HG02870 (cell line): ENCODE measurements around the gene SP140L.
"Not testable (repeated sequence)": the region's sequence is repeated elsewhere in the genome, so short reads cannot be mapped to it uniquely, and the experiment has no call there.

Source experiments
- ATAC-seq: cut with Tn5 transposase; IDR thresholded peaks from one replicate; pipeline ENCODE4 v1.9.1; 2021; ENCODE audit warnings: mild to moderate bottlenecking, moderate library complexity; ENCODE audit not compliant: unreplicated experiment

The SP140L gene

DNA sequence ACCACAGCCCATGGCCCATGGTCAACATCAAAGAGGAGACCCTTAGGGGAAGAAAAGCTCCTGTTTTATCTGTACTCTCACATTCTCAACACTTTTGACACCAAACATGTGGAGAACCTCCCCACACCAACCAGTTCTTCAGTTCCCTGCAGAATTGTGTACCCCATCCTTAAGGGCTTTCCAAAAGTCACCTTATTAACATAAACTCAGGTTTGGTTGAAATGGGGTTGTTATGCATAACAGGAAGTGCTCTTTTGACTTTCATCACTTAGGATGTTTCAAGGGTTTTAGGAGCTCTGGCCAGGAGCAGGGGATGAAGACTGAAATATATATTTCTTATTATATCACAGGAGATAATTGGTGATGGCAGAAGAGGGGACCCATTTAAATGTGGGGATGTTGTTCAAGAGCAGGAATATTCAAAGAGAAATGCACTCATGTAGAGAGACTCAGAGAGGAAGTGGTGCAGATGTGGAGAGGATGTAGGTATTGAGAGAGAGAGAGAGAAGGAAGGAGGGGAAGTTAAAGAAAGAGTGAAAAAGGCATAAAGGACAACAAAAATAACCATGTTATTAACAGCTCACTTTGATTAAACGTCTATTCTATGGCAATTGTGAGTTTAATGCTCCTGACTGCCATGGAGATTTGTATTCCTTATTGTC, 35.2 kb downstream of the SP140L start:
- no peak for ATAC-seq

DNA sequence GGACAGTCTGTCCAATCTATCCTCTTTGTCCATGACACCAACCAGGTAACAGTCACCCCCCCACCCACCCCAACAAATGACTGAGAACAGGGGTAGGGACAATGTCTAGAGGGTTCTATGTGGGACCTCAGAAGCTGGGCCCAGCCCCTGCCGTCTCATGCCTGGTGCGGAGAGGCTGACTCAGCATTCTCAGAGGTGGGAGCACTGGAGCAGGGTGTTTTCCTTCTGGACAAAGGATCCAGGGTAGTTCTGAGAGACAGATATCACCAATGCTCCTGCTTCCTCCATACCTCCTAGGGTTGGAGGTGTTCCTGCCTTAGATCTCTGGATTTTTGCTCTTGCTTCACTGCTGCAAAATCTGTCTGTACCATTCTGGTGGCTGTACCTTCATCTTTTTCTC, 55.1 kb downstream of the SP140L start:
- ATAC-seq = no peak

DNA sequence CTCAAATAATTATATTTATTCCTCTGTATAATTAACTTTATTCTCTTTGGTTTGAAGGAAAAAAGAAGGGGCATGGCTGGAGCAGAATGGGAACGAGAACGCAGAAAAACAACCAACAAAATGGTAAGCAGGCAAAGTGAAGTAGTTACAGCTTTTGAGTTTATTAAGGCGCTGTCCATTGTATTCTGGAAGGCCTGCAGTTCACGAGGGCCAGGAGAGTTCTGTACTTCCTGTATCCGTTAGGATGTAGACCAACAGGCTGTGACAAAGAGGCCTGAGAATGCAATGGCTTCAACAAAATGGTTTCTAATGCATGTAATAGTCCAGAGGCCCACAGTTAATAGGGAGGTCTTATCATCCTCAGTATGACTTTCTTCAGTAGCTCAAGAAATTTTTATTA, 56.5 kb downstream of the SP140L start:
- no peak for ATAC-seq

DNA sequence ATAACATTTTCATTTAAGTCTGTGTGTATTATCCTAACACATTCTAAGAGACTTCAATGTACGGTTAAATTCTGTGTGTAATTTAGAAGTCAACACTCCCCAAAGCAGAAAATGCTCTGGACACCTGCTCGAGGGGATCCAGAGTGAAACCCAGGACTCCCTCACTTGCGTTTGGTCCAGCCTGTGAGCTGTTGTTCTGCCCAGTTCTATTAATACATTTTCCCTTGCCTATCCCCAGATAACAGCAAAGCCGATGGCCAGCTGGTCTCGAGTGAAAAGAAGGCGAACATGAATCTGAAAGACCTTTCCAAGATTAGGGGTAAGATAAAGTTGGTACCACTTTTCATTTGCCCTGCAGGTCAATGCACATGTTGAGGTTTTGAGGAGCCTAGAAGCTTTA, 58.0 kb downstream of the SP140L start:
- ATAC-seq = no peak

DNA sequence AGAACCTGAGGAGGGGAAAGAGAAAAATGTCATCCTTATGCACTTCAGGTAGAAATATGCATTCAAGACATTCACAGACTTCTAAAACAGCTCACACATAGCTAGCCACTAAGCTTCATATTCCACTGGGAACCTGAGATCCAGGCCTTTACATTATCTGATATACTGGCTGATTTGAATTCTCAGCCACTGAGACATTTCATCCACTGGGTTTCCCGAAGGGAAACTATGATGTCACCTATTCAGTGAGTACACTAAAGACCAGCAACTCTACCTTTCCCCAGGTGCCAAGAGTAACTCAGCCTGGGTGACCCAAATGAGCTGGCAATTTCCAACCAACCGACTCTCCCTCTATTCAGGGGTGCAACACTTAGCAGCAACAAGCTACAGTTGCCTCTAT, 67.3 kb downstream of the SP140L start:
- ATAC-seq = no peak

DNA sequence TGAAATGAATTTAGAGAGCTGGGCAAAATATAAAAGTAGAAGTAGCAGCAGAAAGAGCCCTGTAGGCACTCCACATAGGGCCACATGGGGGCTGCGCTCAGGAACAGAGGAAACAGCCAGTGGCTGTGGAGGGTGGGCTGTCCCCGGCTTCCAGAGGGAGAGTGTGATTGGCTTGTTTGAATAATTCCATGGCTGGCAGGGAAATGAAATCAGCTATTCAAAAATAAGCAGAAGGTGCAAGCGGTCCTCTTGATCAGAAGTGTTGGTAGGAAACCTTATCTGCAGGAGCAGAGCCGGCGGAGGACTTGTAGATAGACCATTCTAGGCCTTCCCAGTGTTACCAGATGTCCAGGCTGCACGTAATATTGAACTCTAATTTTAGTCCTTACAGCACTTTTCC, 71.7 kb downstream of the SP140L start:
- not testable (repeated sequence) for ATAC-seq

DNA sequence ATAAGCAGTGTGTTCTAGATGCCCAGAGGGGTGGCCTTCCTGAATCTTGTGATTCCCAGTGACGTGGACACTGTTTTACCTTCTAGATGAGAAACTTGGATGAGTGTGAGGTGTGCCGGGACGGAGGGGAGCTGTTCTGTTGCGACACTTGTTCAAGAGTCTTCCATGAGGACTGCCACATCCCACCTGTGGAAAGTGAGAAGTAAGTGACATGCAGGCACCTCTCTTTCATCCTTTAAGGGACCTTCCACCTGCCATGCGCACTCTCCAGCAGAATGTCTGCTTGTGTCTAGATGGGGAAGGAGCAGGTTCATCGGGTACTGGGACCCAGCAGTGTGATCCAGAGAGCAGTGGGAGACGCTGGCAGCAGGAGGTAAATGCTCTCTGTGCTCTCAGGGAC, 73.0 kb downstream of the SP140L start:
- ATAC-seq = no peak

DNA sequence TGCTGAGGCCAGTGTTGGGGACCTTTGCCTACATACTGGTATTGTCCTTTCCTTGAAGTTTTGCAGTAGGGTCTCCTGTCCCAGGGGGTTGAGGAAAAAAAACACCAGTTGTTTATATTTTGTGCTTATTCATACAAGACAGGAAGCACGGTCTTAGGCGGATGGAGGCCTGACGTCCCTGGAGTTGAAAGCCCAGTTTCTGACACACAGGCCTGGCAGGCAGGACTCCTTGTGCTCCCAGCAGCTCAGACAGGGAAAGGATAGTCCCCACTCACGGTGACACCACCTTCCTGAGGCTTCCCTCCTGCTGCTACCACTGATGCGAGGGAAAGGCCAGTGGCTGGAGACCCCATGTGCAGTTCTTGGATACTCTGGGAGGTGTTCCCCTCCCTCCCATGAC, 73.5 kb downstream of the SP140L start:
- no peak for ATAC-seq

DNA sequence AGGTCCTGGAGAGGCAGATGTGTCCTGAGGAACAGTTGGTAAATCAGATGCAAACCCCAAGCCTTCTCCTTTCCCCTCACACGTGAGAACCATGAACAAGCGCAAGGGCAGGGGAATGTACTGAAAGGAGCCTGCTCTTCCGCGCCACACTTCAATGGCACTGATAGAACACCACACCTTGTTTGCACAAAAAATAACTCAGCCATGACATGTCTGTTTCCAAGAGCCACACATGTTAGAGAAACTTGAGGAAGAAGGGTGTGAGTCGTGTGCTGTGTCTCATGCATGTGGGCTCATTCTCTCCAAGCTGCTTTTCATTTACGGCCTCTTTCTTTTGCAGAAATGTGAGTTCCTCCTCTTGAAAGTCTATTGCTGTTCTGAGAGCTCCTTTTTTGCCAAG, 74.0 kb downstream of the SP140L start:
- not testable (repeated sequence) for ATAC-seq

DNA sequence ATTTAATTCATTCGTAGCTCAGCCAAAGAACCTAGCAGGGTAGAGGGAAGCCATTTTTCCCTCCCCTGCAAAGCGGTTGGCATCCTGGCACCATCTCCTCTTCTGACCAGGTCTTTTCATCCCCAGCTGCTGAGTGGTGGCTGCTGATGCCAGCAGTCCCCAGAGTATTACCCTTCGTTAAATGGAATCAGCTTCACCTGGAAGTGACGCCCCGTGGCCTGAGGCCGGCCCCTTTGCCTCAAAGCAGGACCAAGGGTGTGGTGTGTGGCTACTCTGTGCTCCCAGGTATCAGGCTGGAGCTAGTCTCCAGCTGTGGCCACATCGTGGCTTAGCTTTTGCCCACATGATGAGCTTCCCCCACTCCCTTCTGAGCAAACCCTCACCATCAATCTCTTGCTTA, 76.8 kb downstream of the SP140L start:
- ATAC-seq = no peak

DNA sequence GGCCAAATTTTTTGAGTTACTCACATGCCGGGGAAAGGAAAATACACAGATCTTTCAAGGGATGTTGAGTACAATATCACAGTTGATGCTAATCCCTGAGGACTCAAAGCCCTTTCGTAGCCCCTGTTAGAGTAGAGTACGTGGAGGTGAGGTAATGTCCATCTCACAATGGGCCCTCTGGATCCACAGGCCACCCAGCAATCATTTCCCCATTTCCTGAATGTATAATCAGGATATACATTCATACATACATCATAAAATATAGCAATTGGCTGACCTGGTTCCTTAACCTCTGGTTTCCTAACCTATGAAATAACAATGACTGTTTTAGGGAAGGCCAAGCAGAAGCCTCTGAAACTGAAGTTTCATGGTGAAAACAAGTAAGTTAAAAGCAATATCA, 78.8 kb downstream of the SP140L start:
- ATAC-seq = no peak

DNA sequence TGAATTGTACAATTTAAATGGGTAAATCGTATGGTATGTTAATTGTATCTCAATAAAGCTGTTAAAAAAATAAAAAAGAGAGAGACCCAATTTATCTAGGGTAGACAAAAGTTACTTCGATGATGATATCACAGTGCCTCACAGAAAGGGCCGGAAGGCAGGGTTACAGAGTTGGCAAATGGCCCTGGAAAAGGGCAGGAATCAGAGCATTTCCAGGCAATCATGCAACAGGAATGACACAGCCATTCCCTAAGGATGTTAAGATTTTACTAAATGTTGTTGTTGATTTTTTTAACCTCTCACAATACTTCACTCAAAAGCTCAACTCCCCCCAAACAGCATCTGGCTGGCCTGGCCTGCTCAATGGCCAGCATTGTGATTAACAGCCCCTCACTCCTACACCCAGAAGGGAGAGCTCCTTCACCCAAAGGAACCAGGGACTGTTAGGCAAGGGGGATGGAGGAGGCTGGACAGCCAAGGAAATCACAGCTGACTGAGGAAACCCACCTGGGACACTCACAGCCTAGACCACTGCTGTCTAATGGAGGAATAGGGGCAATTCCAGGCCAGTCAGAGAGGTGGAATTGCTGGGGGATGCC, 81.3 kb downstream of the SP140L start:
- ATAC-seq = no peak

DNA sequence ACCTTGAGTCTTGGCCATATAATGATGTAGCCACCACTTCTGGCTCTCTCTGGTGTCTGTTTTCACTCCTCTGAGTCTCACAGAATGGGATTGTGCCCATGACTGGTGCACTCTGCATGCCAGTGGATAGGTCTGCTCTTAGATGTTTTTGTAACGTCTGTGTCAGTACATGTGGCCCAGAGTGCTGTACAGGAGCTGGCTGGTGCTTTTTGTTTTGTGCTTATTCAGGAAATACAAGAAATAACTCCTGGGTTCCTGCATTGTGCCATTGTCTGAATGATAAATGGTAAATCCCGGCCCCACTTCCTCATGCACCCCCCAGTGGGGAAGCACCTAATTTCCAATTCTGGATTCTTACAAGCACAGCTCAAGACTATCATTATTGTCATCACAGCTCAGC, 82.3 kb downstream of the SP140L start:
- not testable (repeated sequence) for ATAC-seq

DNA sequence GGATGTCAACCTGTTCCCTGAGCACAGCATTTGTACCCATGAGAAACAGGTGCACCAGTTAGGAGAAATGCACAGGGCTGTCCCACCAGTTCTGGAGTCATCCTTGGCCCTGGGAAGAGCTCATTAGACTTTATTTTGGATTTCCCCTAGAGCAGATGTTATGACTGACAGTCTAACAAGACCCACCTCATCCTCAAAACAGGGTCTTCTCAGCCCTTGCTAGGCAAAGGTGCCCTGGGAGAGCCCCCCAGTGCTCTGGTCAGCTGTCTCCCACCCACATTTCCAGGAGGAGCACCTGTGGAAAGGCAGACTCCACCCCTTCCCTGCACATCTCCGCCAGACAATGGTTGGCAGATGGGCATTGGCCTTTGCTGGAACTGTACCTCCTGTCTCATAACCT, 83.3 kb downstream of the SP140L start:
- ATAC-seq = no peak

DNA sequence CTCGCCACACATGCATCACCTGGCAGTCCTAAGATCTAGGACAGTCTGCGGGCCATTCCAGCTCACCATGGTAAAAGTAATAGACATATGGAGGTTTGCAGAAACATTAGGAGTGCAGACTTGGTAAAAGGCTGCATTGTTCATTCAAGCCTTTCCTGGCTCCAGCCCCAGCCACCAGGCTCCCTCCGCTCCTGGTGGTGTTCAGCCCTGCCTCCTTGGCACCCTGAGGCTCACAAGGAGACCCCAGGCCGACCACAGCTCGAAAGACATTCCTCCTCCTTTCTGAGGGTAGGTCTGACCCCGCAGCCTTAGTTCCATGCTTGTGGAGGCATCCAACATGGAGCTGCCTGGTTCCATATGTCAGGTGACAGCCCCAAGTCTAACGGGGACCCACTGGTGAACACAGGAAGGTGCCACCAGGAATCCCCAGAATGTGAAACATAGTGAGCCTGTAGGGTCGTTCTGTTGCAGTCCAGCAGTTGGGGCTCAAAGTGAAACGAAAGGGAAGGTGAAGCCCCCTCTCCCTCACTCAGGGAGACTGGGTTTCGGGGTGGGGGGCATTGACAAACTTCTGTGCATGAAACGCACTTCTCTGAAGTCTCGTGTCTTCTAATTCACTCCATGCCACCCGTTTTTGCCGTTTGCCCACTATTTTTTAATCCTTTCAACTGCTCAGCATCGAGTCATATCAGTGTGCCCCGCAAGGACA, 84.0 kb downstream of the SP140L start:
- ATAC-seq = no peak

DNA sequence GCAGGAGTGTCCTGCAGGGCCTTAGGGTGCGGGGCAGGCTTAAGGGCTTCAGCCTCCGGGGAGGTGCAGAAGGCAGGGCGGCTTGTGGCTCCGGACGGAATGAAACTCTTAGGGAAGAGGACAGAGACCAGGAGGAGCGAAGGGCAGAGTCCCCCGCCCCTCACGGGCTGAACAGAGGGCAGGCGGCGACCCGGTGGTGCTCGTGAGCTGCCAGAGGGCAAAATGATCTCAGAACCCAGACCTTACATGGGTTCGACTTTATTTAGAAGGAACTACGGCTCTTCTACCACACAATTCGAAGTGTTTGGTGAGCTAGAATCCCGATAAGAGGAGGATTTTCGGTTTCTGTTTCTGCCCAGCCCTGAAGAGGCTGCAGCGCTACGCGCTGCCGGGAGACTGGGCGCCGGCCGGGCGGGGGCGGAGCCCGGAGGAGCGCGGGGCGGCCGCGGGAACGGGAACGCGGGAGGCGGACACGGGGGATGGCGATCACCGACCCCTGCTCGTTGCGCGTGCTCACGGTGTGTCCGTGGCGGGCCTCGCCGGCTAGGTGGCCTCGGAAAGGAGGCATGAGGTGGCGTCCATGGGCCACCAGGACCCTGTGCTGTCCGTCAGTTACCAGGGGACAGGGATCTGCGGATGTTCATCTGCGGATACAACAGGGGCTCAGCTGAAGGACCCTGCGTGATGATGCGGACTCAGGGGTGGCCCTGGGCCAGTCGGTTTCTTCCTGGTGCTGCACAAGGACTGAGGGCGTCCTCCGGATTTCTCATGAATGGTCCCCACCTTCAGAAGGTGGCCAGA, 84.8 kb downstream of the SP140L start:
- ATAC-seq = peak; percentile 53

DNA sequence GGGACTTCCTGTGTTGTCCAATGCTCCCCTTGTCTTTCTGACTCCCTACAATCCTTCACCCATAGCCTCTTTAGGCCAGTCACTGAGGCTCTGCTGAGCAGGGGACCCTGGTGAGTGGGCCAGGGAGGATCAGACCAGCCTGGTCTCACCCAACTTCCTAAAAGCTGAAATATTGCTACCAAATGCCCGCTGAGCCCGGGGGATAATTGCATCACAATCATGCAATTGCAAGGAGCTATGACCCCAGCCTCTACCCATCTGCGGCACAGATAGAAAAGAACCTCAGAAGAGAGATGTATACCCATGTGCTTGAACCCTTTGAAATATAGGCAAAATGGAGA, 85.3 kb downstream of the SP140L start:
- ATAC-seq = no peak

DNA sequence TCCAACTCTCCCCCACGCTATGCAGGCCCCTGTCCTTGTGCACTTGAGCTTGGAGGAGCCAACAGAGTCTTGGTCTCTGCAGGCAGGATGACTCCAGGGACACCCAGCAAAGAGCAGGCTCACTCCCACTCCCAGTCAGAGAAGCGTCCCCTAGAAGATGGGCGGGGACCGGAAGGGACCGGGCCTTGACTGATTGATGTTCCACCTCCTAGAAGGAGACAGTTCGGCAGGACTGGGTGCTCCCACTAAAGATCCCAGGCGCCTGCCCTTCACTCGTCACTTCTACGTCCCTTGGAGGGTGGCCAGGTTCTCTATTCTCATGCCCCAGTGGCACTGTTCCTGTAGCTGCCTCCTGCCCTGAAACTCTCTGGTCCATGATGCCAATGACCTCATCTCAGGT, 85.9 kb downstream of the SP140L start:
- no peak for ATAC-seq

DNA sequence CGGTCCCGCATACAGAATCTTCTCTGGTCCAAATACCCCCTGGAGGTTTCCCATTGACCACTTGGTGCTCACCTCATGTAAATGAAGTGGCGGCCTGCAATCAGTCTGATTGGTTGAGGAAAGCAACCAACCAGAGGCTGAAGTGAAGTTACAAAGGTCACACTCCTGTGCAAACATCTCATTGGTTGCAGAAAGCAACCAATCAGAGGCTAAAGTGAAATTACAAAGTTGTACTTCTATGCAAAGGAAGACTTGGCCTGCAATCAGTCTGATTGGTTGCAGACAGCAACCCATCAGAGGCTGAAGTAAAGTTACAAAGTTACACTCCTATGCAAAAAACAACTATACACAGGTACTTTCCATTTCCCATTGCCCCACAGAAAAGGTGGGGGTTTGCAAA, 86.5 kb downstream of the SP140L start:
- no peak for ATAC-seq

DNA sequence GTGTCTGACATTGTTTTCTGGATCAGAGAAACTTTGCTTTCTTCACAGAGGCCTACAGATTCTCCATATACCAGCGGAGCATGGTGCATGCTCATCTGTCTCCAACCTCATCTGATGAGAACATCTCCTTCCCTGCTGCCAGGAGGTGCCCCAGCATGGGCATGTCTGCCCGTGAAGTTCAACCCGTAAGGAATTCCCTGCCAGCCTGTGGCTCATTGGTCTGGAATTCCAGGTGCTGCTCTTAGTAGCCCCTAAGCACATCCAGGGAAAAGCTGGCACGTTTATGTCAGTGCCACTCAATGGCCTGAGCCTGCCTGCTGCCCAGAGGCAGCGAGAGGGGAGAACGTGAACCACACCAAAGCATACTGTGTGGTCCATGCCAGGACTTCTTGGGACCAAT, 87.3 kb downstream of the SP140L start:
- no peak for ATAC-seq

DNA sequence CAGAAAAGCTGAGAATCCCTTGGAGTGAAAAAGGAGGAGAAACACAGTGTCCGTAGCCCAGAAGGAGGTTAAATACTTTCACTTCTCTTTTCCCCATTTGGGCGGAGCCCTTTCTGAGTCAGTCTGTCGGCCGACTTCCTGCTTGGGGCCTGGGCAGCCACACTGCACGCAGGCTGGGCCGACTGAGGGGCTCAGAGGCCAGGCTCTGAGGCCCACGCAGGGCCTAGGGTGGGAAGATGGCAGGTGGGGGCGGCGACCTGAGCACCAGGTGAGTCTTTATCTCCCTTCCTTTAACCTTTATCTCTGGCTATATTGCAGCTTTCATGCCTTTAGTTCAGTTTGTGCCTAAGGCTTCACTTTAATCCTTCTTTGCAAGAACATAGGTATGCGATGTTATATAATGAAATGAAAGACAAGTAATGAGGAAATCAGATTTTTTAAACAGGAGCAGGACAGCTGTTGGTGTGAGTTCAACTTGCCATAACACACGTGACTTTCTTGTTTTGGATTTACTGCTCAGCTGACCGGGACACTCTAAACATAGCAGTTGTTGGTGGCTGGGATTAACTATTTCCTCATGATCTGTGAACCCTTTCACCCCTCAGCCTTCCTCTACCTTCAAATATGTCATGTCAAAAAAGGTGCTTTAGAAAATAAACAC, 89.2 kb downstream of the SP140L start, which contains the start of gene SP100:
Gene SP100, plus strand, starts transcription at position 141 of the 661 bp plus-strand sequence. Its CDS starts 96 bp downstream, at position 237.
- peak; percentile 80 for ATAC-seq
